Heart left ventricle (tissue), 13 donors: ENCODE data around the gene ASB18.

Source experiments
- POLR2A ChIP-seq, 2 donors: fragments of 450-650 bp; IDR thresholded peaks; one replicate each; pipeline ENCODE4 v1.6.1; 2017; ENCODE audit warnings: antibody characterized with exemption in 2 of 2, mild to moderate bottlenecking in 2 of 2, moderate library complexity in 2 of 2
- TF ChIP-seq, protein P1 (sequence below), 12 donors: fragments of 200-600 bp; sonication (generic) in 4 of 12; IDR thresholded peaks; one replicate each; pipeline versions ENCODE4 v1.5.0 to v1.8.0; 2018 to 2022; ENCODE audit warnings: antibody characterized with exemption in 12 of 12, mild to moderate bottlenecking in 5 of 12
- donor health status: ischemic (EF 13 %, LVEDD 7.1; RV severe dilation, severe dysfunction).
- donor health status: DM: no; HTN: yes; CAD: no.
- donor health status: DM: no; HTN: no; CAD: no.
- donor health status: ischemic (EF 25% LVEDD 6.9; RV normal size, moderate dysfunction).
- donor health status: ischemic (EF 25% LVEDD 5.7; RV mildly dilated, moderate dysfunction).
- donor health status: ischemic (EF 35%, LVEDD 5.7; RV mildly dilated, moderate dysfunction).
- donor health status: nonischemic (EF 11% LVEDD 7.7; RV severe dilation, severe dysfunction).
- donor health status: DM: yes; HTN: yes; CAD: no.
- donor health status: PGD.
- donor health status: ischemic (EF 29% LVEDD 5.4; RV normal size, mild dysfunction).
- donor health status: nonischemic (EF 23%, LVEDD 6.1; RV moderate dilation, normal function).

DNA sequence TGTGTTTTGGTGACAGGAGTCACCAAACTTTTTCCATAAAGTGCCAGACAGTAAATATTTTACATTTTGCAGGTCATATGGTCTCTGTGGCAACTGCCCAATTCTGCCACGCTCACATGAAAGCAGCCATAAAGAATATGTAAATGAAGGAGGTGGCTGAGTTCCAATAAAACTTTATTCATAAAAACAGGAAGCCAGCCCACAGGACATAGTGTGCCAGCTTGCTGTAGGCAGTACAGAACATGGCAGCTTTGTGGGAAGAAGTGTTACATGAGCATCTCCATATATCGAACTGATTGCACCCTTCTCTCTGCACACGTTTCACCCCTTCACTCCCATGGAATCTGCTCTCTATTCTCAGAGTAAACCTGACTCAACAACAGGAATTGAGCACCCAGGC is 10.2 kb downstream of the ASB18 start:
- TF ChIP-seq, protein P1, sequence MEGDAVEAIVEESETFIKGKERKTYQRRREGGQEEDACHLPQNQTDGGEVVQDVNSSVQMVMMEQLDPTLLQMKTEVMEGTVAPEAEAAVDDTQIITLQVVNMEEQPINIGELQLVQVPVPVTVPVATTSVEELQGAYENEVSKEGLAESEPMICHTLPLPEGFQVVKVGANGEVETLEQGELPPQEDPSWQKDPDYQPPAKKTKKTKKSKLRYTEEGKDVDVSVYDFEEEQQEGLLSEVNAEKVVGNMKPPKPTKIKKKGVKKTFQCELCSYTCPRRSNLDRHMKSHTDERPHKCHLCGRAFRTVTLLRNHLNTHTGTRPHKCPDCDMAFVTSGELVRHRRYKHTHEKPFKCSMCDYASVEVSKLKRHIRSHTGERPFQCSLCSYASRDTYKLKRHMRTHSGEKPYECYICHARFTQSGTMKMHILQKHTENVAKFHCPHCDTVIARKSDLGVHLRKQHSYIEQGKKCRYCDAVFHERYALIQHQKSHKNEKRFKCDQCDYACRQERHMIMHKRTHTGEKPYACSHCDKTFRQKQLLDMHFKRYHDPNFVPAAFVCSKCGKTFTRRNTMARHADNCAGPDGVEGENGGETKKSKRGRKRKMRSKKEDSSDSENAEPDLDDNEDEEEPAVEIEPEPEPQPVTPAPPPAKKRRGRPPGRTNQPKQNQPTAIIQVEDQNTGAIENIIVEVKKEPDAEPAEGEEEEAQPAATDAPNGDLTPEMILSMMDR (IDR thresholded peaks at IDR 0.05) = no peak
- TF ChIP-seq POLR2A (IDR thresholded peaks at IDR 0.05) = no peak
